ENCODE results near the gene KIF19.

Gene KIF19

GRCh38 chr17:74318391-74318790 lies 7.6 kb upstream of the KIF19 start:
- peaks cover 16 to 45% of the 10 kb centered on the region in 2 experiments for H3K27me3 ChIP-seq (ENCODE audit: control insufficient read depth in 1 of 2, insufficient read depth in 1 of 2, low read length in 2 of 2)
- H2AFZ ChIP-seq (ENCODE audit: low read depth, low read length) = no peak overlapping the region

GRCh38 chr17:74324521-74324920 lies 1.5 kb upstream of the KIF19 start:
- H4K8ac ChIP-seq (ENCODE audit: low read length) = no peak overlapping the region
- no peak overlapping the region for H2BK15ac ChIP-seq (ENCODE audit: low read depth, poor library complexity, severe bottlenecking)
- H3K4ac ChIP-seq (ENCODE audit: low read depth in 1 of 2, low read length in 2 of 2) = no peak overlapping the region
- no peak overlapping the region for H2BK5ac ChIP-seq (ENCODE audit: low read depth, low read length, poor library complexity, severe bottlenecking)
- H3K4me1 ChIP-seq (ENCODE audit: control insufficient read depth, insufficient read depth, low read depth, low read length) = peaks cover 10% of the 10 kb centered on the region
- peaks cover 4% of the 10 kb centered on the region for H3K9me3 ChIP-seq (ENCODE audit: control insufficient read depth, low read length)
- H3K18ac ChIP-seq (ENCODE audit: low read depth in 1 of 2, low read length in 2 of 2) = no peak overlapping the region
- no peak overlapping the region for H4K91ac ChIP-seq (ENCODE audit: low read length)
- no peak overlapping the region for H3K4me2 ChIP-seq (ENCODE audit: low read length, poor library complexity, severe bottlenecking)
- no peak overlapping the region for H3K27ac ChIP-seq (ENCODE audit: low read length, poor library complexity, severe bottlenecking)
- H3K27me3 ChIP-seq (ENCODE audit: control insufficient read depth in 1 of 2, insufficient read depth in 1 of 2, low read length in 2 of 2) = peaks cover 50 to 73% of the 10 kb centered on the region in 2 experiments
- H3K14ac ChIP-seq (ENCODE audit: low read length in 2 of 2) = no peak overlapping the region
- no peak overlapping the region for H3K9ac ChIP-seq (ENCODE audit: low read length)
- H2BK120ac ChIP-seq (ENCODE audit: low read depth, low read length) = no peak overlapping the region
- WGBS = 90% methylated on average over 6 of the region's 6 CpGs
- no peak overlapping the region for H2BK12ac ChIP-seq (ENCODE audit: low read length in 2 of 2)
- H2AFZ ChIP-seq (ENCODE audit: low read depth, low read length) = no peak overlapping the region
- no peaks in the 10 kb centered on the region for H3K36me3 ChIP-seq (ENCODE audit: control insufficient read depth in 1 of 2, insufficient read depth in 2 of 2, low read depth in 1 of 2, low read length in 2 of 2)
- no peak for DNase-seq
- no peak overlapping the region for H3K4me3 ChIP-seq (ENCODE audit: insufficient read depth in 1 of 2, low read depth in 1 of 2, low read length in 2 of 2)
- no peak overlapping the region for H3K23ac ChIP-seq (ENCODE audit: low read length in 2 of 2)
- H3K79me1 ChIP-seq (replicated peaks; ENCODE audit: low read length, poor library complexity, severe bottlenecking) = no peaks in the 10 kb centered on the region
- H2AK5ac ChIP-seq (ENCODE audit: low read length, severe bottlenecking) = no peak overlapping the region

More at GRCh38 chr17:74318391-74318790, 7.6 kb upstream of the KIF19 start:
- Histone ChIP-seq H3K27ac (ENCODE audit: low read length, poor library complexity, severe bottlenecking) (no peak overlapping the region), H2BK12ac (ENCODE audit: low read length in 2 of 2) (no peak overlapping the region), H3K79me1 (replicated peaks; ENCODE audit: low read length, poor library complexity, severe bottlenecking) (no peaks in the 10 kb centered on the region), H2BK5ac (ENCODE audit: low read depth, low read length, poor library complexity, severe bottlenecking) (no peak overlapping the region), H3K23ac (ENCODE audit: low read length in 2 of 2) (no peak overlapping the region), H3K4me3 (ENCODE audit: insufficient read depth in 1 of 2, low read depth in 1 of 2, low read length in 2 of 2) (no peak overlapping the region), H4K91ac (ENCODE audit: low read length) (no peak overlapping the region), H3K4me2 (ENCODE audit: low read length, poor library complexity, severe bottlenecking) (no peak overlapping the region), H2BK15ac (ENCODE audit: low read depth, poor library complexity, severe bottlenecking) (no peak overlapping the region), H2AK5ac (ENCODE audit: low read length, severe bottlenecking) (no peak overlapping the region), H3K14ac (ENCODE audit: low read length in 2 of 2) (no peak overlapping the region), H3K9me3 (ENCODE audit: control insufficient read depth, low read length) (peaks cover 4% of the 10 kb centered on the region), H2BK120ac (ENCODE audit: low read depth, low read length) (no peak overlapping the region), H3K18ac (ENCODE audit: low read depth in 1 of 2, low read length in 2 of 2) (no peak overlapping the region), H3K4ac (ENCODE audit: low read depth in 1 of 2, low read length in 2 of 2) (no peak overlapping the region), H3K9ac (ENCODE audit: low read length) (no peak overlapping the region), H3K36me3 (ENCODE audit: control insufficient read depth in 1 of 2, insufficient read depth in 2 of 2, low read depth in 1 of 2, low read length in 2 of 2) (no peaks in the 10 kb centered on the region), H4K8ac (ENCODE audit: low read length) (no peak overlapping the region), H3K4me1 (ENCODE audit: control insufficient read depth, insufficient read depth, low read depth, low read length) (no peaks in the 10 kb centered on the region)
- DNase-seq = no peak
- 91% methylated on average over 10 of the region's 10 CpGs for WGBS

GRCh38 chr17:74325376-74325742 lies 667 bp upstream of the KIF19 start:
- Histone ChIP-seq H2BK12ac (ENCODE audit: low read length in 2 of 2) (no peak overlapping the region), H3K36me3 (ENCODE audit: control insufficient read depth in 1 of 2, insufficient read depth in 2 of 2, low read depth in 1 of 2, low read length in 2 of 2) (no peaks in the 10 kb centered on the region), H4K8ac (ENCODE audit: low read length) (no peak overlapping the region), H3K4me1 (ENCODE audit: control insufficient read depth, insufficient read depth, low read depth, low read length) (peaks cover 10% of the 10 kb centered on the region), H2AFZ (ENCODE audit: low read depth, low read length) (no peak overlapping the region), H2BK5ac (ENCODE audit: low read depth, low read length, poor library complexity, severe bottlenecking) (no peak overlapping the region), H3K79me1 (replicated peaks; ENCODE audit: low read length, poor library complexity, severe bottlenecking) (no peaks in the 10 kb centered on the region), H3K9ac (ENCODE audit: low read length) (no peak overlapping the region), H2BK120ac (ENCODE audit: low read depth, low read length) (no peak overlapping the region), H3K27me3 (ENCODE audit: control insufficient read depth in 1 of 2, insufficient read depth in 1 of 2, low read length in 2 of 2) (peaks cover 55 to 73% of the 10 kb centered on the region in 2 experiments), H3K18ac (ENCODE audit: low read depth in 1 of 2, low read length in 2 of 2) (no peak overlapping the region), H3K4me3 (ENCODE audit: insufficient read depth in 1 of 2, low read depth in 1 of 2, low read length in 2 of 2) (no peak overlapping the region), H3K23ac (ENCODE audit: low read length in 2 of 2) (no peak overlapping the region), H3K14ac (ENCODE audit: low read length in 2 of 2) (no peak overlapping the region), H3K4ac (ENCODE audit: low read depth in 1 of 2, low read length in 2 of 2) (no peak overlapping the region), H3K9me3 (ENCODE audit: control insufficient read depth, low read length) (peaks cover 4% of the 10 kb centered on the region), H2BK15ac (ENCODE audit: low read depth, poor library complexity, severe bottlenecking) (no peak overlapping the region), H3K4me2 (ENCODE audit: low read length, poor library complexity, severe bottlenecking) (no peak overlapping the region), H3K27ac (ENCODE audit: low read length, poor library complexity, severe bottlenecking) (no peak overlapping the region), H2AK5ac (ENCODE audit: low read length, severe bottlenecking) (no peak overlapping the region), H4K91ac (ENCODE audit: low read length) (no peak overlapping the region)
- DNase-seq = no peak
- WGBS = 50% methylated on average over 11 of the region's 11 CpGs

- no peak overlapping the region for H2BK12ac ChIP-seq (ENCODE audit: low read length in 2 of 2)
- no peak for DNase-seq
- WGBS = 30% methylated on average over 10 of the region's 10 CpGs
- no peak overlapping the region for H3K18ac ChIP-seq (ENCODE audit: low read depth in 1 of 2, low read length in 2 of 2)
- H3K79me1 ChIP-seq (replicated peaks; ENCODE audit: low read length, poor library complexity, severe bottlenecking) = no peaks in the 10 kb centered on the region
- H3K14ac ChIP-seq (ENCODE audit: low read length in 2 of 2) = no peak overlapping the region
- no peak overlapping the region for H4K91ac ChIP-seq (ENCODE audit: low read length)
- H2AK5ac ChIP-seq (ENCODE audit: low read length, severe bottlenecking) = no peak overlapping the region
- H2BK5ac ChIP-seq (ENCODE audit: low read depth, low read length, poor library complexity, severe bottlenecking) = no peak overlapping the region
- no peak overlapping the region for H2BK120ac ChIP-seq (ENCODE audit: low read depth, low read length)
- H3K36me3 ChIP-seq (ENCODE audit: control insufficient read depth in 1 of 2, insufficient read depth in 2 of 2, low read depth in 1 of 2, low read length in 2 of 2) = no peaks in the 10 kb centered on the region
- peaks cover 10% of the 10 kb centered on the region for H3K4me1 ChIP-seq (ENCODE audit: control insufficient read depth, insufficient read depth, low read depth, low read length)
- no peak overlapping the region for H3K4ac ChIP-seq (ENCODE audit: low read depth in 1 of 2, low read length in 2 of 2)
- H3K4me3 ChIP-seq (ENCODE audit: insufficient read depth in 1 of 2, low read depth in 1 of 2, low read length in 2 of 2) = no peak overlapping the region
- H3K27me3 ChIP-seq (ENCODE audit: control insufficient read depth in 1 of 2, insufficient read depth in 1 of 2, low read length in 2 of 2) = peaks cover 58 to 80% of the 10 kb centered on the region in 2 experiments
- H3K9ac ChIP-seq (ENCODE audit: low read length) = no peak overlapping the region
- H3K23ac ChIP-seq (ENCODE audit: low read length in 2 of 2) = no peak overlapping the region
- H2BK15ac ChIP-seq (ENCODE audit: low read depth, poor library complexity, severe bottlenecking) = no peak overlapping the region
- H2AFZ ChIP-seq (ENCODE audit: low read depth, low read length) = no peak overlapping the region
- no peak overlapping the region for H3K27ac ChIP-seq (ENCODE audit: low read length, poor library complexity, severe bottlenecking)
- H3K4me2 ChIP-seq (ENCODE audit: low read length, poor library complexity, severe bottlenecking) = no peak overlapping the region
- H3K9me3 ChIP-seq (ENCODE audit: control insufficient read depth, low read length) = peaks cover 4% of the 10 kb centered on the region
- no peak overlapping the region for H4K8ac ChIP-seq (ENCODE audit: low read length)
Measured at GRCh38 chr17:74326506-74326905, 480 bp downstream of the KIF19 start.
